ENCODE data around the gene EEF1AKMT3.

The EEF1AKMT3 gene

GRCh38 chr12:57821474-57822214, 49.2 kb downstream of the EEF1AKMT3 start:
- no peak for DNase-seq

GRCh38 chr12:57822392-57823130, 50.1 kb downstream of the EEF1AKMT3 start:
- no peak for DNase-seq

GRCh38 chr12:57823131-57823907, 50.9 kb downstream of the EEF1AKMT3 start:
- no peak for DNase-seq

- no peak for DNase-seq
Observed at GRCh38 chr12:57823908-57824640, 51.7 kb downstream of the EEF1AKMT3 start.

GRCh38 chr12:57825451-57825850, 53.0 kb downstream of the EEF1AKMT3 start:
- DNase-seq = no peak

GRCh38 chr12:57826400-57826799, 54.0 kb downstream of the EEF1AKMT3 start:
- no peak for DNase-seq

- no peak for DNase-seq
Observed at GRCh38 chr12:57826966-57827365, 54.6 kb downstream of the EEF1AKMT3 start.

GRCh38 chr12:57829025-57829777, 56.8 kb downstream of the EEF1AKMT3 start:
- no peak for DNase-seq

- no peak for DNase-seq
Observed at GRCh38 chr12:57830393-57830792, 58.0 kb downstream of the EEF1AKMT3 start.

Data from NCI-H510A (cell line).